K562 (cell line): ENCODE results near the gene LRFN3. TPM values are rescaled to one million over a fixed set of nuclear protein-coding genes. Genes with fewer than 3 reads are reported as not detected.

Source experiments
- CTBP1 ChIP-seq: fragments of 450-650 bp; IDR thresholded peaks from 2 replicates; pipeline ENCODE4 v1.6.1; 2016; ENCODE audit warnings: borderline replicate concordance
- E2F6 ChIP-seq, 2 experiments: IDR thresholded peaks; 2 replicates each; pipeline ENCODE4 v1.6.1; 2011; ENCODE audit warnings: borderline replicate concordance in 1 of 2, control low read depth in 1 of 2, low read depth in 1 of 2, low read length in 1 of 2, mild to moderate bottlenecking in 1 of 2, mixed read lengths in 1 of 2, moderate library complexity in 1 of 2; ENCODE audit not compliant: insufficient read depth in 1 of 2, insufficient read length in 1 of 2, poor library complexity in 1 of 2, severe bottlenecking in 1 of 2; ENCODE audit errors: extremely low read depth in 1 of 2
- ELF4 ChIP-seq: fragments of 450-650 bp; formaldehyde crosslinking; IDR thresholded peaks from 2 replicates; pipeline ENCODE4 v1.4.0; 2022; ENCODE audit warnings: missing genetic modification characterization
- ESRRB ChIP-seq: fragments of 250-450 bp; sonication (Bioruptor Pico); IDR thresholded peaks from 2 replicates; pipeline ENCODE4 v1.5.0; 2020; ENCODE audit warnings: mild to moderate bottlenecking, moderate library complexity, borderline replicate concordance
- ETV6 ChIP-seq, 3 experiments: fragments of 150-350 bp in 1 of 3; sonication (generic) in 1 of 3; formaldehyde crosslinking in 1 of 3; IDR thresholded peaks; 2 replicates each; pipeline versions ENCODE4 v1.6.1 to v1.8.0; 2014 to 2022; ENCODE audit warnings: borderline replicate concordance in 2 of 3, low read depth in 2 of 3, antibody characterized with exemption in 1 of 3, low read length in 1 of 3, mild to moderate bottlenecking in 1 of 3, missing genetic modification reagents in 1 of 3
- FOSL1 ChIP-seq: fragments of 200-800 bp; sonication (Bioruptor generic); conservative IDR thresholded peaks from 2 replicates; pipeline ENCODE4 v1.6.1; 2016; ENCODE audit warnings: missing genetic modification characterization, missing compliant biosample characterization
- FOXJ2 ChIP-seq: fragments of 200-800 bp; sonication (Bioruptor generic); IDR thresholded peaks from 2 replicates; pipeline ENCODE4 v1.6.1; 2016; ENCODE audit warnings: missing genetic modification characterization, missing compliant biosample characterization
- GATAD2A ChIP-seq: fragments of 450-650 bp; IDR thresholded peaks from 2 replicates; pipeline ENCODE4 v1.6.1; 2017
- HDAC8 ChIP-seq: fragments of 450-650 bp; IDR thresholded peaks from 2 replicates; pipeline ENCODE4 v1.6.1; 2016; ENCODE audit warnings: mild to moderate bottlenecking, missing genetic modification characterization, moderate library complexity, missing compliant biosample characterization
- KHSRP ChIP-seq: fragments of 450-650 bp; IDR thresholded peaks from 2 replicates; pipeline ENCODE4 v1.6.1; 2017
- KLF10 ChIP-seq: fragments of 250-450 bp; sonication (Bioruptor Pico); IDR thresholded peaks from 2 replicates; pipeline ENCODE4 v1.6.1; 2021; ENCODE audit warnings: matching md5 sums
- KLF6 ChIP-seq: fragments of 250-450 bp; sonication (Bioruptor Pico); IDR thresholded peaks from 2 replicates; pipeline ENCODE4 v1.4.0; 2020; ENCODE audit warnings: mild to moderate bottlenecking, moderate library complexity, borderline replicate concordance
- MCM5 ChIP-seq: fragments of 450-650 bp; IDR thresholded peaks from 2 replicates; pipeline ENCODE4 v1.6.1; 2016; ENCODE audit warnings: low read depth
- MTA2 ChIP-seq: fragments of 450-650 bp; IDR thresholded peaks from 2 replicates; pipeline ENCODE4 v1.6.1; 2016; ENCODE audit warnings: low read depth
- MXI1 ChIP-seq: IDR thresholded peaks from 2 replicates; pipeline ENCODE4 v1.6.1; 2011; ENCODE audit warnings: low read depth, mild to moderate bottlenecking, improper control_type of control experiment, low read length
- PPARD ChIP-seq: fragments of 250-450 bp; sonication (Bioruptor Pico); IDR thresholded peaks from 2 replicates; pipeline ENCODE4 v1.8.0; 2022; ENCODE audit warnings: inconsistent platforms, mild to moderate bottlenecking, moderate library complexity
- SETDB1 ChIP-seq: IDR thresholded peaks from one replicate; pipeline ENCODE4 v1.6.1; 2012; ENCODE audit warnings: low read length, control low read depth, inconsistent platforms
- SNIP1 ChIP-seq: fragments of 450-650 bp; IDR thresholded peaks from 2 replicates; pipeline ENCODE4 v1.7.1; 2017; ENCODE audit warnings: low read depth, mild to moderate bottlenecking
- TAF7 ChIP-seq: fragments of 450-650 bp; IDR thresholded peaks from 2 replicates; pipeline ENCODE4 v1.6.1; 2016; ENCODE audit warnings: missing genetic modification characterization, missing compliant biosample characterization
- TSC22D4 ChIP-seq: fragments of 450-650 bp; IDR thresholded peaks from 2 replicates; pipeline ENCODE4 v1.6.1; 2016; ENCODE audit warnings: missing genetic modification characterization, missing biosample characterization, control low read depth
- YBX1 ChIP-seq: fragments of 450-650 bp; IDR thresholded peaks from 2 replicates; pipeline ENCODE4 v1.7.1; 2016; ENCODE audit warnings: mild to moderate bottlenecking
- ZBTB12 ChIP-seq: fragments of 250-450 bp; sonication (Bioruptor Pico); IDR thresholded peaks from 2 replicates; pipeline ENCODE4 v1.4.0; 2020
- ZNF121 ChIP-seq: sonication (generic); formaldehyde crosslinking; conservative IDR thresholded peaks from 2 replicates; pipeline ENCODE4 v1.8.0; 2022; ENCODE audit warnings: missing genetic modification reagents
- ZNF586 ChIP-seq: fragments of 450-650 bp; formaldehyde crosslinking; conservative IDR thresholded peaks from 2 replicates; pipeline ENCODE4 v1.4.0; 2020; ENCODE audit warnings: mild to moderate bottlenecking, moderate library complexity
- ZNF79 ChIP-seq: fragments of 250-450 bp; sonication (Bioruptor Pico); IDR thresholded peaks from 2 replicates; pipeline ENCODE4 v1.4.0; 2020; ENCODE audit warnings: low read depth, mild to moderate bottlenecking, moderate library complexity
- polyA plus RNA-seq, 8 experiments: library from polyadenylated mRNA; depleted of rRNA in 4 of 8; stranded (reverse) in 5 of 8; unstranded in 3 of 8; fragments of >200 nt; fragmentation: Nextera tagmentation in 2 of 8; fragmentation: Illumina TruSeq in 1 of 8; extraction: Ambion mirVana in 2 of 8; extraction: Trizol in 1 of 8; gene quantifications; 2 replicates each; pipeline versions ENCODE4 v1.2.1 to v1.2.3, GENCODE V29; 2011 to 2014; ENCODE audit warnings: inconsistent platforms in 1 of 8, missing spikeins in 1 of 8
- total RNA-seq, 7 experiments: library from RNA; depleted of rRNA in 6 of 7; stranded (reverse); fragments of >200 nt in 6 of 7; fragmentation: Illumina TruSeq in 2 of 7; extraction: Trizol in 2 of 7; gene quantifications; 2 replicates each; pipeline versions ENCODE4 v1.2.1 to v1.2.3, GENCODE V29; 2011 to 2021; ENCODE audit warnings: low replicate concordance in 1 of 7
- TF ChIP-seq, protein P1 (sequence below): fragments of 450-650 bp; IDR thresholded peaks from 2 replicates; pipeline ENCODE4 v1.6.1; 2016; ENCODE audit warnings: antibody characterized with exemption
- TF ChIP-seq, protein P2 (sequence below): sonication (generic); formaldehyde crosslinking; IDR thresholded peaks from 2 replicates; pipeline ENCODE4 v1.5.0; 2020; ENCODE audit warnings: missing genetic modification reagents

Gene LRFN3
- total and polyA plus RNA-seq, 9 of the 15 experiments (the other 6 are each of a cell fraction or from before 2014, with no cell fraction given) = 0.03 to 0.12 (median 0.11) TPM; not detected in 6

GRCh38 chr19:35903550-35904179, 32.5 kb upstream of the LRFN3 start (continued):
- TF ChIP-seq KLF10 (CRISPR knock-in tag) = no peak
- TF ChIP-seq, protein P1, sequence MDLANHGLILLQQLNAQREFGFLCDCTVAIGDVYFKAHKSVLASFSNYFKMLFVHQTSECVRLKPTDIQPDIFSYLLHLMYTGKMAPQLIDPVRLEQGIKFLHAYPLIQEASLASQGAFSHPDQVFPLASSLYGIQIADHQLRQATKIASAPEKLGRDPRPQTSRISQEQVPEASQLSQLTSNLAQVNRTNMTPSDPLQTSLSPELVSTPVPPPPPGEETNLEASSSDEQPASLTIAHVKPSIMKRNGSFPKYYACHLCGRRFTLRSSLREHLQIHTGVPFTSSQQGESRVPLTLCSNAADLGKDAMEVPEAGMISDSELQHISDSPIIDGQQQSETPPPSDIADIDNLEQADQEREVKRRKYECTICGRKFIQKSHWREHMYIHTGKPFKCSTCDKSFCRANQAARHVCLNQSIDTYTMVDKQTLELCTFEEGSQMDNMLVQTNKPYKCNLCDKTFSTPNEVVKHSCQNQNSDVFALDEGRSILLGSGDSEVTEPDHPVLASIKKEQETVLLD = 0 out of 2 replicates have a peak, but pooled peaks have one; percentile 54
- TF ChIP-seq ELF4 = no peak
- no peak for TF ChIP-seq MTA2
- TF ChIP-seq SETDB1 = no peak
- TF ChIP-seq YBX1 = no peak
- TF ChIP-seq FOSL1 (tag) = no peak
- TF ChIP-seq MCM5 = no peak
- no peak for TF ChIP-seq SNIP1
- TF ChIP-seq ESRRB = no peak
- no peak for TF ChIP-seq TSC22D4 (tag)
- TF ChIP-seq FOXJ2 (tag) = no peak
- peak; percentile 80 for TF ChIP-seq CTBP1
- TF ChIP-seq ZNF121 (CRISPR knock-in tag) = no peak
- TF ChIP-seq MXI1 = no peak
- no peak for TF ChIP-seq GATAD2A
- no peak for TF ChIP-seq ETV6 (IDR thresholded peaks at IDR 0.05; ENCODE audit: borderline replicate concordance in 1 of 2, low read depth in 2 of 2, low read length in 1 of 2)
- TF ChIP-seq ETV6 (CRISPR knock-in tag; IDR thresholded peaks at IDR 0.05; ENCODE audit: borderline replicate concordance) = no peak
- TF ChIP-seq, protein P2, sequence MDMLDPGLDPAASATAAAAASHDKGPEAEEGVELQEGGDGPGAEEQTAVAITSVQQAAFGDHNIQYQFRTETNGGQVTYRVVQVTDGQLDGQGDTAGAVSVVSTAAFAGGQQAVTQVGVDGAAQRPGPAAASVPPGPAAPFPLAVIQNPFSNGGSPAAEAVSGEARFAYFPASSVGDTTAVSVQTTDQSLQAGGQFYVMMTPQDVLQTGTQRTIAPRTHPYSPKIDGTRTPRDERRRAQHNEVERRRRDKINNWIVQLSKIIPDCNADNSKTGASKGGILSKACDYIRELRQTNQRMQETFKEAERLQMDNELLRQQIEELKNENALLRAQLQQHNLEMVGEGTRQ (CRISPR knock-in tag) = no peak
- TF ChIP-seq E2F6 (IDR thresholded peaks at IDR 0.05; ENCODE audit: borderline replicate concordance in 1 of 2, extremely low read depth in 1 of 2, insufficient read depth in 1 of 2, insufficient read length in 1 of 2, low read depth in 1 of 2, low read length in 1 of 2, poor library complexity in 1 of 2, severe bottlenecking in 1 of 2) = peak; percentile 75 to 95
- TF ChIP-seq TAF7 (tag) = no peak
- TF ChIP-seq HDAC8 = no peak
- no peak for TF ChIP-seq ZBTB12 (CRISPR knock-in tag)
- TF ChIP-seq ZNF79 = no peak
- TF ChIP-seq KLF6 (CRISPR knock-in tag) = no peak
- no peak for TF ChIP-seq ZNF586 (CRISPR knock-in tag)
- no peak for TF ChIP-seq KHSRP
- no peak for TF ChIP-seq PPARD (CRISPR knock-in tag)
